Measurements from ENCODE around the gene NCEH1. TPM values are rescaled to one million over a fixed set of nuclear protein-coding genes. Genes with fewer than 3 reads are reported as not detected.
A peak's percentile ranks its signal among the peaks of the same experiment; 100 is the strongest.
"Not testable (repeated sequence)": the region's sequence is repeated elsewhere in the genome, so short reads cannot be mapped to it uniquely, and the experiment has no call there.

NCEH1 gene
- total and polyA plus RNA-seq, 5 donors: 13.0 to 39.4 (median 27.0) TPM

GRCh38 chr3:172707967-172708366, 2.9 kb downstream of the NCEH1 start:
- Histone ChIP-seq H3K27ac (ENCODE audit: low read length) (no peak overlapping the region), H3K4me1 (ENCODE audit: control insufficient read depth, insufficient read depth, low read length) (no peaks in the 10 kb centered on the region), H3K27me3 (ENCODE audit: control insufficient read depth, insufficient read depth) (no peaks in the 10 kb centered on the region), H3K4me3 (ENCODE audit: low read length) (no peak overlapping the region), H3K9me3 (ENCODE audit: control insufficient read depth, low read length) (no peaks in the 10 kb centered on the region)
- 49% methylated on average over 1 of the region's 1 CpG for WGBS
- no peak for DNase-seq
- intact Hi-C loops (cut with DNase I): no loop called here
- no peak for ATAC-seq

DNA sequence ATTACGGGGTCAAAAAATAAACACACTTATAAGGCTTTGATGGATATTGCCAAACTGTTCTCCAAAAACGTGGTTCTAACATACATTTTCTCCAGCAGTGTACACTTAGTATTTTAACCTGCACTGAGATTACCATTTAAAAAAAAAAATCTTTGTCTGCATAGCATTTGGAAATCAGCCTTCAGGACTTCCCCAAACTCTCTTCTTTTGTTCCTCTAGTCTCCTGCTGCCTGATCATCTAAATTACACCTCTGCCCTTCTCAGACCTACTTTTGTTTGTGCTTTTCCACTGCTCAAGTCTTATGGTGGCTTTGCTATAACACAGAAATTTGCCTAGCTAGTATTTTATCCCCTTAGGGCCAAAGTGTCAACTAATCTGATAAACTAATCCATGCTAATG, 3.8 kb downstream of the NCEH1 start:
- H3K27me3 ChIP-seq (ENCODE audit: control insufficient read depth, insufficient read depth): no peaks in the 10 kb centered on the region
- no peaks in the 10 kb centered on the region for H3K4me1 ChIP-seq (ENCODE audit: control insufficient read depth, insufficient read depth, low read length)
- intact Hi-C loops (cut with DNase I): no loop called here
- H3K9me3 ChIP-seq (ENCODE audit: control insufficient read depth, low read length): no peaks in the 10 kb centered on the region
- no peak overlapping the region for H3K4me3 ChIP-seq (ENCODE audit: low read length)
- ATAC-seq (no peak), DNase-seq (no peak)
- WGBS: 88% methylated on average over 2 of the region's 2 CpGs
- no peak overlapping the region for H3K27ac ChIP-seq (ENCODE audit: low read length)

DNA sequence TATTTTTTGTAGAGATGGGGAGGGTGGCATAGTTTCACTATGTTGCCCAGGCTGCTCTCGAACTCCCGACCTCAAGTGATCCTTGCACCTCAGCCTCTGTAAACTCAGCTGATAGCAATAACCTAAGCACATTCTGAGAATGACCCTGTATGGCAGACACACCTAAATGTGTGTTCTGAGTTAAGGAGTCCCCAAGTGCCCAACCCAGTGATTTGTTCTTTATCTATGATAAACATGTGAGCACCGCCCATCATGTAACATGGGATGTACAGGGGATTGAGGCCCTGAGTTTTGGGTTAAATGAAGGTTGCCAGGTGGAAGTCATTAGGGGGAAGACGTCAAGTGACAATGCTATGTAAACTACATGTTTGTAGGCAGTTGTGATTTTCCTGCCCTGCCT, 5.7 kb downstream of the NCEH1 start:
- intact Hi-C loops (cut with DNase I): no loop called here

GRCh38 chr3:172704001-172704400, 6.9 kb downstream of the NCEH1 start:
- Histone ChIP-seq H3K27ac (ENCODE audit: low read length) (no peak overlapping the region), H3K9me3 (ENCODE audit: control insufficient read depth, low read length) (no peaks in the 10 kb centered on the region), H3K4me1 (ENCODE audit: control insufficient read depth, insufficient read depth, low read length) (peaks cover 6% of the 10 kb centered on the region), H3K4me3 (ENCODE audit: low read length) (no peak overlapping the region), H3K27me3 (ENCODE audit: control insufficient read depth, insufficient read depth) (no peaks in the 10 kb centered on the region)
- ATAC-seq (no peak), DNase-seq (no peak)
- WGBS: 15% methylated on average over 1 of the region's 1 CpG
- intact Hi-C loops (cut with DNase I): no loop called here

More for the DNA sequence above, 5.7 kb downstream of the NCEH1 start:
- Histone ChIP-seq H3K27me3 (ENCODE audit: control insufficient read depth, insufficient read depth) (no peaks in the 10 kb centered on the region), H3K9me3 (ENCODE audit: control insufficient read depth, low read length) (no peaks in the 10 kb centered on the region), H3K4me1 (ENCODE audit: control insufficient read depth, insufficient read depth, low read length) (peaks cover 1% of the 10 kb centered on the region), H3K27ac (ENCODE audit: low read length) (no peak overlapping the region), H3K4me3 (ENCODE audit: low read length) (no peak overlapping the region)
- 86% methylated on average over 4 of the region's 4 CpGs for WGBS
- DNase-seq (no peak), ATAC-seq (no peak)

DNA sequence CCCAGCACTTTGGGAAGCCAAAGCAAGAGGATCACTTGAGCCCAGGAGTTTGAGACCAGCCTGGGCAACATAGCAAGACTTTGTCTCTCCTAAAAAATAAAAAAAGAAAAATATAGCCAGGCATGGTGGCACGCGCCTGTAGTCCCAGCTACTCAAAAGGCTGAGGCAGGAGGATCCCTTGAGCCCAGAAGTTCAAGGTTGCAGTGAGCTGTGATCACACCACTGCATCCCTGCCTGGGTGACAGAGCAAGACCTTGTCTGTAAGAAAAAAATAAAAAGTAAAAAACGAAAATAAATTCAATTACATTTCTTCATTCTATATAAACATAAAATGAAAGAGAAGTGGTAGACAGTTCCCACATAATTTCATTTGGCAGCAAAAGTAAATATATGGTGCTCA, 8.1 kb downstream of the NCEH1 start:
- H3K9me3 ChIP-seq (ENCODE audit: control insufficient read depth, low read length); H3K4me1 ChIP-seq (ENCODE audit: control insufficient read depth, insufficient read depth, low read length); ATAC-seq; H3K27ac ChIP-seq (ENCODE audit: low read length); H3K27me3 ChIP-seq (ENCODE audit: control insufficient read depth, insufficient read depth); DNase-seq; H3K4me3 ChIP-seq (ENCODE audit: low read length); intact Hi-C loops (cut with DNase I): not testable (repeated sequence)
- 87% methylated on average over 3 of the region's 3 CpGs for WGBS

DNA sequence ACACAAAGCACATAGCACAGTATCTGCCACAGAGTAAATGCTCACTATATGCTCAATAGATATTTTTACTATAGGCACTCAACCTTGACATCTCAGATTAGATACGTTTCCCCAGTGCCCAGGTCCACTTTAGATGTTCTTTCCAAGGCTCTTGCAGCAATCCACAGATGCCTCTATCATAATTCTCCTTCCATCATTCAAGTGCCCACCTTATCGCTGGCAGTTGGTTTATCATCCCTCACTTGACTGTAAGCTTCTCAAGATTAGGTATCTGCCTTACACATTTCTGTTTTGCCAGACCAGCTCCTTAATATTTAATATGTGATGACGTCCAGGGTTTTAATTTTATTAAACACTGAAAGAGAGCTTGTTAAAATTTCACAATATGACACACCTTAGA, 8.6 kb downstream of the NCEH1 start:
- DNase-seq (no peak), ATAC-seq (no peak)
- no peaks in the 10 kb centered on the region for H3K27me3 ChIP-seq (ENCODE audit: control insufficient read depth, insufficient read depth)
- H3K4me3 ChIP-seq (ENCODE audit: low read length): no peak overlapping the region
- 71% methylated on average over 3 of the region's 3 CpGs for WGBS
- no peak overlapping the region for H3K27ac ChIP-seq (ENCODE audit: low read length)
- peaks cover 6% of the 10 kb centered on the region for H3K4me1 ChIP-seq (ENCODE audit: control insufficient read depth, insufficient read depth, low read length)
- no peaks in the 10 kb centered on the region for H3K9me3 ChIP-seq (ENCODE audit: control insufficient read depth, low read length)
- intact Hi-C loops (cut with DNase I): no loop called here

DNA sequence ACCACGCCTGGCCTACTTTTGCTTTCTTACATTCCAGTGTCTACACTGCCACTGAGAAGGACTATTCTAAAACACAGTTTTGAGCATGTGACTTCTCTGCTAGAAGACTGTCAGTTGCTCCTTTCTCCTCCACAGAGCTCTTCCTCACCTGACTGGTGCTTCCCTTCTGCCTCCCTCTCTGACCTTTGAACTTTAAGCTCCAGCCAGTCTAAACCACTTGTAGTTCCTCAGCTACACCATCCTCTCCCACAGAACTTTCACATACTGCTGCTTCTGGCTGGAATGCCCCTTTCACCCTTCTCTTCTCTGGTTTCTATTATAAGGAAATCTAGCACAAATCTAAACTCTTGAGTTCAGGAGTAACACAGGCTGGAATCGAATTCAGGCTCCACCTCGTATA, 9.1 kb downstream of the NCEH1 start:
- Histone ChIP-seq H3K4me3 (ENCODE audit: low read length) (no peak overlapping the region), H3K9me3 (ENCODE audit: control insufficient read depth, low read length) (no peaks in the 10 kb centered on the region), H3K27ac (ENCODE audit: low read length) (no peak overlapping the region), H3K4me1 (ENCODE audit: control insufficient read depth, insufficient read depth, low read length) (peaks cover 6% of the 10 kb centered on the region), H3K27me3 (ENCODE audit: control insufficient read depth, insufficient read depth) (no peaks in the 10 kb centered on the region)
- ATAC-seq (no peak), DNase-seq (no peak)
- intact Hi-C loops (cut with DNase I): no loop called here
- 87% methylated on average over 3 of the region's 3 CpGs for WGBS

- H3K9me3 ChIP-seq (ENCODE audit: control insufficient read depth, low read length): no peaks in the 10 kb centered on the region
- H3K4me3 ChIP-seq (ENCODE audit: low read length): no peak overlapping the region
- no peak for DNase-seq
- H3K27me3 ChIP-seq (ENCODE audit: control insufficient read depth, insufficient read depth): no peaks in the 10 kb centered on the region
- no peak overlapping the region for H3K27ac ChIP-seq (ENCODE audit: low read length)
- no peak for ATAC-seq
- intact Hi-C loops (cut with DNase I): no loop called here
- H3K4me1 ChIP-seq (ENCODE audit: control insufficient read depth, insufficient read depth, low read length): peaks cover 6% of the 10 kb centered on the region
- WGBS: 97% methylated on average over 1 of the region's 1 CpG
These were observed 9.9 kb downstream of the NCEH1 start for GRCh38 chr3:172700936-172701455.

DNA sequence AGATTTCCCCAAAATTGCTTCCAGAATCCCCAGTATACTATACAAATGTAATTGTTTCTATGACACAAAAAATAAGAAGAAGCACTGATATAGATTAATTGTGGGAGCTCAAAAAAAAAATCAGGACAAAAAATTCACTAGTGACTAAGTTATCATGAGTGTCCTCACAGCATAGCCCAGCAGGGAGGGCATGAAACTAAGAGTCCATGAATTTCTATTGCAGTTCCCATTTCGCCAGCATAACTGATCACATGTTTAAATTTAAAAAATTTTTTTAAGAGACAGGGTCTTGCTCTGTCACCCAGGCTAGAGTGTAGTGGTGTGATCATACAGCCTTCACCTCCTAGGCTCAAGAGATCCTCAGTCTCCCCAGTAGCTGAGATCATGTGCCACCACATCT, 10.6 kb downstream of the NCEH1 start:
- Histone ChIP-seq H3K9me3 (ENCODE audit: control insufficient read depth, low read length) (no peaks in the 10 kb centered on the region), H3K27me3 (ENCODE audit: control insufficient read depth, insufficient read depth) (no peaks in the 10 kb centered on the region), H3K27ac (ENCODE audit: low read length) (no peak overlapping the region), H3K4me3 (ENCODE audit: low read length) (no peak overlapping the region), H3K4me1 (ENCODE audit: control insufficient read depth, insufficient read depth, low read length) (peaks cover 6% of the 10 kb centered on the region)
- 85% methylated on average over 1 of the region's 1 CpG for WGBS
- ATAC-seq (no peak), DNase-seq (no peak)
- intact Hi-C loops (cut with DNase I): no loop called here

GRCh38 chr3:172699031-172699430, 11.8 kb downstream of the NCEH1 start:
- no peaks in the 10 kb centered on the region for H3K27me3 ChIP-seq (ENCODE audit: control insufficient read depth, insufficient read depth)
- no peak overlapping the region for H3K4me3 ChIP-seq (ENCODE audit: low read length)
- no peak overlapping the region for H3K27ac ChIP-seq (ENCODE audit: low read length)
- intact Hi-C loops (cut with DNase I): no loop called here
- H3K9me3 ChIP-seq (ENCODE audit: control insufficient read depth, low read length): no peaks in the 10 kb centered on the region
- ATAC-seq (peak; percentile 15 to 38), DNase-seq (no peak)
- WGBS: 90% methylated on average over 7 of the region's 7 CpGs
- H3K4me1 ChIP-seq (ENCODE audit: control insufficient read depth, insufficient read depth, low read length): peaks cover 6% of the 10 kb centered on the region

DNA sequence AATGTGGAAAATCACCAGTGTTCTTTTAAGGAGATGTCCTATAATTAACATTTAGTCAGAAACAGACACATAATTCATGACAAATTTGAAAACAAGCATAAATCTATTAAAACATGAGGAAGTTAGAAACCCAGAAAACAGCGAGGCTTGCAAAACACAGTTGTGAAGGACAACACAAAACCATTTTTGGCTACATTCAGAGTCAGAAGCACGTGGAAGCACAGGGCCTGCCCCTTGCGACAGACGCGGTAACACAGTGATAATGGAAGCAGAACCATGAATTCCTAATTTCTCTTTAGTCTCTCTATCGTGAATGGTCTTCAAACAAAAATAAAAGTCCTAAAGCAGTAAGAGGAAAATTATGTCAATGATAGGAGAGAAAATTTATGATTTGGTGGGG, 12.2 kb downstream of the NCEH1 start:
- Histone ChIP-seq H3K27me3 (ENCODE audit: control insufficient read depth, insufficient read depth) (no peaks in the 10 kb centered on the region), H3K27ac (ENCODE audit: low read length) (no peak overlapping the region), H3K4me1 (ENCODE audit: control insufficient read depth, insufficient read depth, low read length) (peaks cover 6% of the 10 kb centered on the region), H3K4me3 (ENCODE audit: low read length) (no peak overlapping the region), H3K9me3 (ENCODE audit: control insufficient read depth, low read length) (no peaks in the 10 kb centered on the region)
- intact Hi-C loops (cut with DNase I): no loop called here
- 73% methylated on average over 6 of the region's 6 CpGs for WGBS
- ATAC-seq (no peak), DNase-seq (peak; percentile 28 to 73 (median 64))

DNA sequence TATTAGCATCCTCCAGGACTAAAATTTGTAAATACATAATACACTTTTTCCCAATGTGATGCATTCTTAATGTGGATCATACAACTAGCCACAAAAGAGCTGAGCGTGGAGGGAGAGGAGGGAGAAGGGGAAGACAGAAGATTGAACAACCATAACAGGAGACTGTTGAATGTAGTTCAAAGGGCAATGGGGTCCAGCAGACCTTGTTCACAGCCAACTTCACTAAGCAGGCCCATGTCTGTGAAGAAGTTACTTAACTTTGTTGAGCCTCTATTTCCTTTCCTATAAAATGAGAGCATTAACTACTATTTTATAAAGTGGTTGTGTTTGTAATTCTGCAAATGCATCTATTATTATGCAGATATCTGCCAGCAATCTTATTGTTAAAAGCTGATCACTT, 13.3 kb downstream of the NCEH1 start:
- Histone ChIP-seq H3K4me1 (ENCODE audit: control insufficient read depth, insufficient read depth, low read length) (peaks cover 9% of the 10 kb centered on the region), H3K27ac (ENCODE audit: low read length) (no peak overlapping the region), H3K9me3 (ENCODE audit: control insufficient read depth, low read length) (no peaks in the 10 kb centered on the region), H3K27me3 (ENCODE audit: control insufficient read depth, insufficient read depth) (no peaks in the 10 kb centered on the region), H3K4me3 (ENCODE audit: low read length) (no peak overlapping the region)
- no peak for ATAC-seq
- 92% methylated on average over 1 of the region's 1 CpG for WGBS
- intact Hi-C loops (cut with DNase I): no loop called here
- DNase-seq: no peak
